ENCODE results near the gene SPDYE18.
"Not testable (repeated sequence)": the region's sequence is repeated elsewhere in the genome, so short reads cannot be mapped to it uniquely, and the experiment has no call there.

The SPDYE18 gene

GRCh38 chr7:77006127-77007110 lies 55.9 kb downstream of the SPDYE18 start:
- DNase-seq (ENCODE audit: low read depth in 1 of 2, low spot score in 1 of 2) = not testable (repeated sequence)

GRCh38 chr7:77005461-77006057 lies 56.8 kb downstream of the SPDYE18 start:
- DNase-seq (ENCODE audit: low read depth in 1 of 2, low spot score in 1 of 2) = not testable (repeated sequence)

GRCh38 chr7:77004151-77004550 lies 58.2 kb downstream of the SPDYE18 start:
- DNase-seq (ENCODE audit: low read depth in 1 of 2, low spot score in 1 of 2) = not testable (repeated sequence)

- not testable (repeated sequence) for DNase-seq (ENCODE audit: low read depth in 1 of 2, low spot score in 1 of 2)
Observed at GRCh38 chr7:77003241-77003640, 59.1 kb downstream of the SPDYE18 start.

GRCh38 chr7:77002678-77003233 lies 59.6 kb downstream of the SPDYE18 start:
- not testable (repeated sequence) for DNase-seq (ENCODE audit: low read depth in 1 of 2, low spot score in 1 of 2)

GRCh38 chr7:77002104-77002503 lies 60.3 kb downstream of the SPDYE18 start:
- DNase-seq (ENCODE audit: low read depth in 1 of 2, low spot score in 1 of 2) = not testable (repeated sequence)

Data from stimulated activated CD4-positive, alpha-beta T cell treated with anti-CD3 and anti-CD28 coated beads, Interleukin-15, amount 100 ng/mL, for 1 hour (primary cell).